NT2/D1 (cell line): ENCODE measurements around the gene KDM4D.

Source experiments
- YY1 ChIP-seq: IDR thresholded peaks from 2 replicates; pipeline ENCODE4 v1.6.1; 2011; ENCODE audit not compliant: insufficient read length, insufficient read depth
- ZNF274 ChIP-seq: IDR thresholded peaks from 2 replicates; pipeline ENCODE4 v1.6.1; 2011; ENCODE audit warnings: mild to moderate bottlenecking, low read depth, low read length

- TF ChIP-seq YY1 (no peak), ZNF274 (no peak)
Observed at GRCh38 chr11:94933223-94934130, 40.0 kb upstream of the KDM4D start.
